Measurements from ENCODE around the gene MFSD6.

- TF ChIP-seq CTCF (IDR thresholded peaks at IDR 0.05) (no peak), POLR2A (IDR thresholded peaks at IDR 0.05) (no peak)
Measured at GRCh38 chr2:190418727-190419126, 10.6 kb downstream of the MFSD6 start.
